Hepatocyte (in vitro differentiated cells): ENCODE results near the gene CCDC63. TPM values are rescaled to one million over a fixed set of nuclear protein-coding genes. Genes with fewer than 3 reads are reported as not detected.

ENCODE experiments used
- DNase-seq: peaks from one replicate; pipeline ENCODE4 v3.0.0-alpha.2; 2016; ENCODE audit warnings: low spot score
- H2AFZ ChIP-seq: fragments of 200-600 bp; sonication (generic); 2 replicates; pipeline ENCODE4 v1.6.0; 2016; ENCODE audit warnings: antibody characterized with exemption, mild to moderate bottlenecking
- H3K27ac ChIP-seq: fragments of 200-600 bp; sonication (generic); 2 replicates; pipeline ENCODE4 v1.5.1; 2016; ENCODE audit warnings: mild to moderate bottlenecking
- H3K27me3 ChIP-seq: fragments of 200-600 bp; sonication (generic); 2 replicates; pipeline ENCODE4 v1.6.1; 2016
- H3K36me3 ChIP-seq: fragments of 200-600 bp; sonication (generic); replicated peaks from 2 replicates; pipeline ENCODE4 v1.5.1; 2016; ENCODE audit warnings: low read depth; ENCODE audit not compliant: insufficient read depth
- H3K4me1 ChIP-seq: fragments of 200-600 bp; sonication (generic); 2 replicates; pipeline ENCODE4 v1.5.1; 2016; ENCODE audit warnings: mild to moderate bottlenecking, moderate library complexity; ENCODE audit not compliant: insufficient read depth
- H3K4me2 ChIP-seq: fragments of 200-600 bp; sonication (generic); 2 replicates; pipeline ENCODE4 v1.6.0; 2016
- H3K4me3 ChIP-seq: fragments of 200-600 bp; sonication (generic); 2 replicates; pipeline ENCODE4 v1.5.1; 2016; ENCODE audit warnings: mild to moderate bottlenecking
- H3K79me2 ChIP-seq: fragments of 200-600 bp; sonication (generic); 2 replicates; pipeline ENCODE4 v1.6.0; 2017; ENCODE audit warnings: mild to moderate bottlenecking
- H3K9me2 ChIP-seq: fragments of 200-600 bp; sonication (generic); replicated peaks from 2 replicates; pipeline ENCODE4 v1.6.0; 2017; ENCODE audit warnings: mild to moderate bottlenecking; ENCODE audit not compliant: insufficient read depth
- H3K9me3 ChIP-seq: fragments of 200-600 bp; sonication (generic); 2 replicates; pipeline ENCODE4 v1.5.1; 2016; ENCODE audit warnings: low read depth, mild to moderate bottlenecking
- H4K20me1 ChIP-seq: fragments of 200-600 bp; sonication (generic); 2 replicates; pipeline ENCODE4 v1.6.0; 2016; ENCODE audit warnings: mild to moderate bottlenecking; ENCODE audit not compliant: insufficient read depth, poor library complexity, severe bottlenecking
- EZH2 ChIP-seq: fragments of 200-600 bp; sonication (generic); IDR thresholded peaks from 2 replicates; pipeline ENCODE4 v1.6.1; 2016; ENCODE audit warnings: antibody characterized with exemption, mild to moderate bottlenecking, borderline replicate concordance
- EZH2phosphoT487 ChIP-seq: fragments of 200-600 bp; sonication (generic); IDR thresholded peaks from one replicate; pipeline ENCODE4 v1.6.1; 2018; ENCODE audit warnings: antibody characterized with exemption, mild to moderate bottlenecking, low read depth, moderate library complexity; ENCODE audit not compliant: unreplicated experiment, severe bottlenecking
- WGBS: methylation state at CpG from one replicate; pipeline ENCODE4 v1.1.6; 2016; ENCODE audit warnings: low lambda C conversion rate; ENCODE audit errors: missing lambda C conversion rate; 5-methylcytosine and 5-hydroxymethylcytosine counted together
- polyA plus RNA-seq: library from polyadenylated mRNA; unstranded; fragments of >200 nt; fragmentation: Nextera tagmentation; extraction: Ambion mirVana; gene quantifications from 2 replicates; pipeline ENCODE4 v1.2.1, GENCODE V29; 2016
- total RNA-seq: library from RNA; depleted of rRNA; stranded (reverse); fragments of >200 nt; gene quantifications from 2 replicates; pipeline ENCODE4 v1.2.3, GENCODE V29; 2014
- TF ChIP-seq, protein P1 (sequence below): fragments of 200-600 bp; sonication (generic); IDR thresholded peaks from 2 replicates; pipeline ENCODE4 v1.5.1; 2016; ENCODE audit warnings: antibody characterized with exemption, mild to moderate bottlenecking; ENCODE audit not compliant: poor library complexity

Gene CCDC63
- total and polyA plus RNA-seq, 2 experiments from 2014 or later = not detected

DNA sequence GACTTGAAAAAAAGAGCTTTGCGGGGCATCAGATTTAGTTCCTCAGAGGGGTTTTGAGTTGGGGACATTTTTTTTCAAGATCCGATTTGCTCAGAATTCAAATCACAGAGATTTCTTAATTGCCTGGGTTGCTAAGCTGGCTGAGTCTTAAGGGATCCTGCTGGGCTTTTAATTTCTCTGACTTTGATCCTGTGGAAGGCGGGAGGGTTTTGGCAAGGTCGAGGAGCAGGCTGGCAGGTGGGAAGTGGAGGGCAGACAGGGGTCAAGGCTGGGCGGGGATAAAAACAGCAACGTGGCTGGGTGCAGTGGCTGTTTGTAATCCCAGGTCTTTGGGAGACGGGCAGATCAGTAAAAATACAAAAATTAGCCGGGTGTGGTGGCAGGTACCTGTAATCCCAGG, 33.5 kb upstream of the CCDC63 start:
- Histone ChIP-seq H3K27ac (no peak overlapping the region), H2AFZ (no peak overlapping the region), H3K27me3 (peaks cover 22% of the 10 kb centered on the region), H3K4me1 (no peaks in the 10 kb centered on the region), H3K9me3 (no peaks in the 10 kb centered on the region), H4K20me1 (no peaks in the 10 kb centered on the region), H3K4me3 (no peak overlapping the region), H3K79me2 (no peaks in the 10 kb centered on the region), H3K4me2 (no peak overlapping the region), H3K9me2 (no peaks in the 10 kb centered on the region), H3K36me3 (no peaks in the 10 kb centered on the region)
- TF ChIP-seq EZH2 (no peak), EZH2phosphoT487 (no peak)
- TF ChIP-seq, protein P1, sequence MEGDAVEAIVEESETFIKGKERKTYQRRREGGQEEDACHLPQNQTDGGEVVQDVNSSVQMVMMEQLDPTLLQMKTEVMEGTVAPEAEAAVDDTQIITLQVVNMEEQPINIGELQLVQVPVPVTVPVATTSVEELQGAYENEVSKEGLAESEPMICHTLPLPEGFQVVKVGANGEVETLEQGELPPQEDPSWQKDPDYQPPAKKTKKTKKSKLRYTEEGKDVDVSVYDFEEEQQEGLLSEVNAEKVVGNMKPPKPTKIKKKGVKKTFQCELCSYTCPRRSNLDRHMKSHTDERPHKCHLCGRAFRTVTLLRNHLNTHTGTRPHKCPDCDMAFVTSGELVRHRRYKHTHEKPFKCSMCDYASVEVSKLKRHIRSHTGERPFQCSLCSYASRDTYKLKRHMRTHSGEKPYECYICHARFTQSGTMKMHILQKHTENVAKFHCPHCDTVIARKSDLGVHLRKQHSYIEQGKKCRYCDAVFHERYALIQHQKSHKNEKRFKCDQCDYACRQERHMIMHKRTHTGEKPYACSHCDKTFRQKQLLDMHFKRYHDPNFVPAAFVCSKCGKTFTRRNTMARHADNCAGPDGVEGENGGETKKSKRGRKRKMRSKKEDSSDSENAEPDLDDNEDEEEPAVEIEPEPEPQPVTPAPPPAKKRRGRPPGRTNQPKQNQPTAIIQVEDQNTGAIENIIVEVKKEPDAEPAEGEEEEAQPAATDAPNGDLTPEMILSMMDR = no peak
- 24% methylated on average over 8 of the region's 8 CpGs for WGBS
- no peak for DNase-seq

GRCh38 chr12:110813756-110814155, 33.0 kb upstream of the CCDC63 start:
- Histone ChIP-seq H3K4me3 (no peak overlapping the region), H2AFZ (no peak overlapping the region)

GRCh38 chr12:110816248-110816647, 30.5 kb upstream of the CCDC63 start:
- DNase-seq = no peak
- WGBS = 90% methylated on average over 1 of the region's 1 CpG

More at GRCh38 chr12:110813756-110814155, 33.0 kb upstream of the CCDC63 start:
- H3K9me2 ChIP-seq = no peaks in the 10 kb centered on the region
- 75% methylated on average over 2 of the region's 2 CpGs for WGBS
- no peaks in the 10 kb centered on the region for H4K20me1 ChIP-seq
- DNase-seq = no peak
- no peak for TF ChIP-seq EZH2
- no peak overlapping the region for H3K4me2 ChIP-seq
- H3K36me3 ChIP-seq = no peaks in the 10 kb centered on the region
- H3K27ac ChIP-seq = no peak overlapping the region
- no peaks in the 10 kb centered on the region for H3K9me3 ChIP-seq
- H3K4me1 ChIP-seq = no peaks in the 10 kb centered on the region
- H3K79me2 ChIP-seq = no peaks in the 10 kb centered on the region
- H3K27me3 ChIP-seq = peaks cover 21% of the 10 kb centered on the region

GRCh38 chr12:110816779-110817178, 30.0 kb upstream of the CCDC63 start:
- 28% methylated on average over 1 of the region's 1 CpG for WGBS
- H3K4me3 ChIP-seq = no peak overlapping the region
- DNase-seq = no peak
- no peaks in the 10 kb centered on the region for H3K9me3 ChIP-seq
- H3K9me2 ChIP-seq = no peaks in the 10 kb centered on the region
- no peaks in the 10 kb centered on the region for H3K4me1 ChIP-seq
- H3K4me2 ChIP-seq = no peak overlapping the region
- H4K20me1 ChIP-seq = no peaks in the 10 kb centered on the region
- H3K36me3 ChIP-seq = no peaks in the 10 kb centered on the region
- peaks cover 19% of the 10 kb centered on the region for H3K27me3 ChIP-seq
- H2AFZ ChIP-seq = no peak overlapping the region
- H3K79me2 ChIP-seq = no peaks in the 10 kb centered on the region
- H3K27ac ChIP-seq = no peak overlapping the region
- TF ChIP-seq, protein P1 = no peak
- TF ChIP-seq EZH2phosphoT487 = no peak

More at GRCh38 chr12:110816248-110816647, 30.5 kb upstream of the CCDC63 start:
- Histone ChIP-seq H3K4me3 (no peak overlapping the region), H3K9me2 (no peaks in the 10 kb centered on the region), H3K9me3 (no peaks in the 10 kb centered on the region), H3K79me2 (no peaks in the 10 kb centered on the region), H3K27me3 (peaks cover 20% of the 10 kb centered on the region), H2AFZ (no peak overlapping the region), H3K4me1 (no peaks in the 10 kb centered on the region), H3K36me3 (no peaks in the 10 kb centered on the region), H4K20me1 (no peaks in the 10 kb centered on the region), H3K27ac (no peak overlapping the region), H3K4me2 (no peak overlapping the region)
- no peak for TF ChIP-seq EZH2
- TF ChIP-seq EZH2phosphoT487 = no peak
- TF ChIP-seq, protein P1 = no peak
